CD4-positive, alpha-beta T cell treated with Interleukin-21 for 1 hour (primary cell): ENCODE data around the gene HMGN1.
"Not testable (repeated sequence)": the region's sequence is repeated elsewhere in the genome, so short reads cannot be mapped to it uniquely, and the experiment has no call there.

ENCODE experiments used
- DNase-seq: peaks from one replicate; pipeline ENCODE4 v3.0.0-alpha.2; 2020

HMGN1 gene, protein sequence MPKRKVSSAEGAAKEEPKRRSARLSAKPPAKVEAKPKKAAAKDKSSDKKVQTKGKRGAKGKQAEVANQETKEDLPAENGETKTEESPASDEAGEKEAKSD

DNA sequence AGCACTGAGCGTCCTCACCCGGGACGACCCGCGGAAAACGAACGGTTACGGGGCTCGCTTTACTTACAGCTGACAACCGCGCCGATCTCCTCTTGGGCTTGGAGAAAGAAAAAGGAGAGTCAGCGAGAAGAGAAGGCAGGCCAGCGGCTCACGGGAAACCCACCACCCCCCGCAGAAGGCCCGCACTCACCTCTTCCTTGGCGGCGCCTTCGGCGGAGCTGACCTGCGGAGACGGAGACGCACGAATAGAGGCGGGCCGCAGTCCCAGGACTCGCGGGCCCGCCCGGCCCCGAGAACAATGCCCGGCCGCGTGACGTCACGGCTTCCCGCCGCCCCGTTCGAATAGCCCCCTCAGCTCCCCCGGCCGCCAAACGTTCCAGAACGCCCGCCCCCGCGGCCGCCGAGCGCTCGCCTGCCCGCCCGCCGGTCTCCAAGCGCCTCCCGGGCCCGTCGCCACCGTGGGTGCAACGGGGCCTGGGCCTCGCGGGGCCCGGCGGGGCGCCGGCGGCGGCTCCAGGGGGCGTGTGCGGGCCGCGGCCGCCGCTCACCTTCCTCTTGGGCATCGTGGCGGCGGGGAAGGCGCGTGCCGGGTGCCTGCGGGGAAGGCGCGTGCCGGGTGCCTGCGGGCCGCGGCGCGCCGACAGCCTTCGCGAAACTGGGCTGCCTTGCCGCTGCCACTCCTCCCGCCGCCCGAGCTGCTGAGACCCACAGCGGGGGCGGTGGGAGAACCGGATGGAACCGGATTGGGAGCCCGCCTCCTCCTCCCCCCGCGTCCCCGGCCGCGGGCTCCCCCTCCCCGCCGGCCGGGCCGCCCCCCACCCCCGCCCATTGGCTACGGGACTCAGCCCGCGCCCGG lies at the start of gene HMGN1:
Gene HMGN1, minus strand, starts transcription at position 734 of the 856 bp plus-strand sequence. Its CDS starts 171 bp downstream, at position 563.
- DNase-seq: peak; percentile 89

DNA sequence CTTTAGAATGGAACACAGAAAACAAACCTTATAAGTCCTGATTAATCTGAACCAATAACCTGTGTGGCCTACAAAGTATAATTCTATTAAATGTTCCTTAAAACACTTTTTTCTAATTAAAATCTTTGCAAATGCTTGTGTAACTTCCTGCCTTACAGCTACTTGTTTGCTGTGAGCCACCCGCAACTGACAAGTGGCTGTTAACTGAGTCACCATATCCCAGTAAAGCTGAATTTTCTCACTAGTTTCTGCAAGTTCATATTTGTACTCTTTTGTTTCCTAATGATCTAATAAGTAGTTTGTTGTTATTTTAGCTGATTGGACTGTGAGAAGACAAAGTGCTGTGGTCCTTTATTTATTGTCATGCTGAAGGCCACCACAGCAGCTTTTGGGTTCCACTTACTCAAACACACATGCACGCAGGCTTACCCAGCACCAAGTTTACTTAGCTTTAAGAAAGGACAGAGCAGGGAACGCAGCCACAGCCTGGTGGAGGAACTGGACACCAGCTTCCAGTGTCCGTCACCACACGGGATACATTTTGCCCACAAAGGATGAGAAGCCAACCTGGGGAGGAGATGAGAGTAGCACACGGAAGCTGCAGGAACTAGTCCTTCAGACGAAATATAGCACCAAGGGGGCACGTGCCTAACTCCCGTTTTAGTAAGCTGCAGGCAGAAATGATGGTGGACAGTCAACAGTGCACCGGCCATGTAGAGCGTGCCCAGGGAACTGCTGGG lies 48.9 kb upstream of the HMGN1 start:
- no peak for DNase-seq

DNA sequence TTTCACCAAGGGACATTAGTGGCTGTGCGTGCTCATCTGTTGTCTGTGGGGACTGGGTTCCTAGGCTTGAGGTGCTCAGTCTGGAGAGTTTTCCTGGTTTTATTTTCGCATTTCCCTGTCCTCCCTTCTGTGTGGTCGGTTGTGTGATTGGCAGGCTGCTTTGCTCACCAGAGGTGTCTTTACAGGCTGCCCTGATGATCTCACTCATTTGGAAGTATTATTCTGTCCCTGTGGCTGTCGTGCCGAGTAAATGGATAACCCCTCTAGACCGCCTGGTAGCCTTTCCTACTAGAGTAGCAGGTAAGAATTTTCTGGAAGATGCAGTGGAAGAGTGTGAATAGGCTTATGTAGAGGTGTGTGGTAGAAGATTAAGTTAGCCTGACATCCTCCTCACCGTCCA lies 44.1 kb upstream of the HMGN1 start:
- DNase-seq: no peak

DNA sequence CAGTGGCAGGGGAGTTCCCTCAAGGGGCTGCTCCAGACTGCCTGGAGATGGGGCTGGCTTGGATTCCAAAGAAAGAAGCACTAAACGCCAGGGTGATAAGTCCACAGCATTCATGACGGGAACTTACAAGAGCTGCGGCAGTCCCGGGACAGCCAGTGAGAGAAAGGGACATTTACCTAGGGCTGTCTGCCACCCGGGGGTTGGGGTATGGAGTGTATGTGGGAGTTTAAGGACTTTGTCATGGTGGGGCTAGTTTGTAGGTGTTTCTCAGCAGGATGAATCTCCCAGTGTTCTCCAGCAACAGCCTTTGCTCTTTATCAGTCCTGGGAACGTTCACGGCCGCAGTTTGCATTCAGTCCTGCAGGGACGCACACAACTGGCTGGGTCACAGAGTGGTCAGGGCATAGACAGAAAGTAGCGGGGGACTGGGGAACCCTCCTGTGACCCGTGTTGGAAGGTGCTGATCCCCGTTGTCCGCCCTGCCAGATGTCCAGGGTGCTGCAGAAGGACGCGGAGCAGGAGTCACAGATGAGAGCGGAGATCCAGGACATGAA lies 41.4 kb upstream of the HMGN1 start:
- DNase-seq: no peak

DNA sequence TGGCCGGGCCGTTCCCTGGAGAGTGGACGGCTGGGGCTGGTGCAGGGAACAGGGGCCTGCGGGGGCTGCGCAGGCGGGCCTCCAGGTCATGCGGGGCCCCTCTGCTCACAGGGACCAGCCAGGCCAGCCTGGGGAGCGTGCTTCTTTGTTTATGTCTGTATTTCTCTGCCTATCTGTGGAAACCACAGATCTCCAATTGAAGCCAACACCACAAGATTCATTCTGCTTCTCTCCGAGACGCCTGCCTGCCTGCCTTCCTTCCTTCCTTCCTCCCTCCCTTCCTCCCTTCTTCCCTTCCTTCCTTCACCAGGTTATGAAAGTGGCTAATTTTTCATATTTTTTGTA lies 39.9 kb upstream of the HMGN1 start:
- DNase-seq: no peak

DNA sequence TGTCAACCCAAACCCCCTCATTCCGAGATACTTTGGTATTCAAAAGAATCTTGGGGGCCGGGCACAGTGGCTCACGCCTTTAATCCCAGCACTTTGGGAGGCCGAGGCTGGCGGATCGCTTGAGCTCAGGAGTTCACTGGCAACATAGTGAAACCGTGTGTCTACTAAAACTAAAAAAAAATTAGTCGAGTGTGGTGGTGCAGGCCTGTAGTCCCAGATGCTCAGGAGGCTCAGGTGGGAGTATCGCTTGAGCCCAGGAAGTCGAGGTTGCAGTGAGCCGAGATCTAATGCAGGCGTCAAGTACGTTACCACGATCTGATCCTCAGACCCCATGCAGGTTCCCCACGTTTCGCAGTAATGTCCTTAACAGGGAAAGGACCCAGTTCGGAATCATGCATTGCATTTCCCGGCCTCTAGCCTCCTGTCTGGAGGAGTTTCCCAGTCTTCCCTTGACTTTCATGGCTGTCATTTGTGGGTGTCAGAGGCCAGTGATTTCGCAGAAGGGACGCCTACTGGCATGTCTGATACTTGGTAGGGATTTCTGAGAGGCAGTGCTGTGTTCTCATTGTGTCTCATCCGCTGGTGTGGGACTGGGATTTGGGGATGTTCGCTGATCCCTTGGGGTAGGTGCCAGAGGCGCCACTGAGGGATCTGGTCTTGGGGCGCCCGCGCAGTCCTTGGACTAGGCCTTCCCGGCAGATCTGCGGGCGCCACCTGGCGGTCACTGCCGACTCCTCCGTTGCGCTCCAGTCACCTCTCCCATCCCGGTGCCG lies 39.3 kb upstream of the HMGN1 start:
- DNase-seq: peak; percentile 85

GRCh38 chr21:39387461-39388037 lies 38.7 kb upstream of the HMGN1 start:
- peak; percentile 93 for DNase-seq

- DNase-seq: no peak
These were observed 38.0 kb upstream of the HMGN1 start for GRCh38 chr21:39386899-39387298.

DNA sequence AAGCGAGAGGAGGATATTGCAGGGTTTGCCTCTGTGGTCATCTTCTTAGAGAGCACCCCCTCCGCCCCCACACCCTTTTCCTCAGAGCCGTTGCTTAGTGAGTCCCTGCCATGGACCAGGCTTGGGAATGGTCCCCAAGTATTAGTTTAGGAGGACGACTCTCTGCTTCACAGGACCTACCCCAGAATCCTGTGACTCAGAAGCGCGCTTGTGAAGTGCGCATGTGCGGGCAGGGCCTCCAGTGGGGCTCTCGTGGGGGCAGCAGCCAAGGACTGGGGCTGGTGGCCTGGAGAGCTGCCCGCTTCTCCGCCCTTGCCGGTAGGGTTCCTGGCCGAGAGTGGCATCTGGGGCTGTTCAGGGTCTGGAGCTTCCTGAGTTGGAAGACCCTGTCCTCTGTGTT lies 37.3 kb upstream of the HMGN1 start:
- peak; percentile 30 for DNase-seq

DNA sequence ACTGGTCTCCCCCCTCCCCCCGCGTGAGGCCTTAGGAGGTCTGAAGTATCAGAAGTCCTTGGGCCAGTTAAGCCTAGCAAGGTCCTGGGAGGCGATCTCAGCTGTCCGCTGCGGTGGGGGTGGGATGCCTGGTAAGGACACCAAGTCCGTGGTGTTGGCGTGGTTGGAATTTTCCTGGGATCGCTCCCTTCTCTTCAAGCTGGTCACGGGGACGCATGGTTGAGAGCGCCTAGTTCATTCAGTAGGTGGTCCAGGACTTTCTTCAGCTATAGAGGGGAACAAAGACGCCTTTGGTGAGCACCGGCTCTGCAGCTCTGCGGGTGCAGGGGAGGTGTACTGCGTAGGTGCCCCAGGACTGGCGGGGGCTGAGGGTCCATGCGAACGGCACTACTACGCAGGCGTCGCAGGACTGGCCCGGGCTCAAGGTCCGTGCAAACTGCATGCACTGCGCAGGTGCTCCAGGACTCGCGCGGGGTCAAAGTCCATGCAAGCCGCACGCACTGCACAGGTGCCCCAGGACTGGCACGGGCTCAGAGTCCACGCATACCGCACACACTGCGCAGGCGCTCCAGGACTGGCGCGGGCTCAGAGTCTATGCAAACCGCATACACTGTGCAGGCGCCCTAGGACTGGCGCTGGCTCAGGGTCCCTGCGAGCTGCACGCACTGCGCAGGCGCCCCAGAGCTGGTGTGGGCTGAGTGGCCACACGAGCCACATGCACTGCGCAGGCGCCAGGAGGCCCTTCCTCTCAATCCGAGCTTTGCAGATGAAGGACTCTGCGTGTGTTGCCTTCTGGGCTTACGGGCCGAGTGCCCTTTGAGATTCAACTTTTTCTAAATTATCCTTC lies 36.6 kb upstream of the HMGN1 start:
- DNase-seq: peak; percentile 62

- no peak for DNase-seq
These were observed 35.9 kb upstream of the HMGN1 start for GRCh38 chr21:39384674-39385298.

DNA sequence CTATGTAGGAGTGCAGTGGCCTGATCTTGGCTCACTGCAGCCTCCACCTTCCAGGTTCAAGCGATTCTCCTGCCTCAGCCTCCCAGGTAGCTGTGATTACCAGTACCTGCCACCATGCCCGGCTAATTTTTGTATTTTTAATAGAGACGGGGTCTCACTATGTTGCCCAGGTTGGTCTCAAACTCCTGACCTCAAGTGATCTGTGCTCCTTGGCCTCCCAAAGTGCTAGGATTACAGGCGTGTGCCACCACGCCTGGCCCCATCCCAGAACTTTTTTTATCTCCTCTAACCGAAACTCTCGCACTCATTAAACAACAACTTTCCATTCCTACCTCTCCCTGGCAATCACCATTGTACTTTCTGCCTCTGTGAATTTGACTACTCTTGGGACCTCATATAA lies 33.2 kb upstream of the HMGN1 start:
- not testable (repeated sequence) for DNase-seq

- DNase-seq: no peak
These were observed 32.1 kb upstream of the HMGN1 start for GRCh38 chr21:39381009-39381408.

- DNase-seq: peak; percentile 93
These were observed 31.4 kb upstream of the HMGN1 start for GRCh38 chr21:39379986-39380891.

DNA sequence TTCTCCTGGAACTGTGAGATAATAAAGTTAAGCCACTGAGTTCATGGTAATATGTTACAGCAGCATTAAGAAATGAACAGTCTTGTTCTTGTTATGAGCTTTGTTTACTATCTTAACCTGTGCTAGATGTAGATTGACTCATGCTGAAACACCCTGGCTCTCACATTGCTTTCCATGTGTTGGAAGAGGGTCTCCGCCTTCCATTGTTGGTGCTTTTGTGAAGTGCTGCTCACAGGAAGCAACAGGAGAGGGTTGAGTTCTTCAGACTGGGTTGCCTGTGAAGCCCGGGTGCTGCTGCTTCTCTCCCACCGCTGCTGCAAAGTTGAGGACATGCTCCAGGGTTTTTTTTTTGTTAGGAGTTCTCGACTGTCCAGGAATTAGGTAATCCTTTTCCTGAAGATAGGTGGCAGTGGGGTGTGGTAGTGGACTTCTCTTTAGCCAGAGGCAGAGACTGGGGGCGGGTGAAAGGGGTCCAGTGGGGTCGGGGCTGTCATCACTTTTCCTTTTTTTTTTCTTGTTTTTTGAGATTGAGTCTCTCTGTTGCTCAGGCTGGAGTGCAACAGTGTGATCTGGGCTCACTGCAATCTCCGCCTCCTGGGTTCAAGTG lies 28.7 kb upstream of the HMGN1 start:
- DNase-seq: no peak

- DNase-seq: no peak
These were observed 26.6 kb upstream of the HMGN1 start for GRCh38 chr21:39375446-39375845.

GRCh38 chr21:39374046-39374445 lies 25.2 kb upstream of the HMGN1 start:
- DNase-seq: no peak

- DNase-seq: no peak
These were observed 24.7 kb upstream of the HMGN1 start for GRCh38 chr21:39373634-39374033.

GRCh38 chr21:39369896-39370288 lies 21.0 kb upstream of the HMGN1 start:
- not testable (repeated sequence) for DNase-seq

GRCh38 chr21:39367783-39368182 lies 18.9 kb upstream of the HMGN1 start:
- DNase-seq: no peak
